ENCODE results near the gene NIBAN1. TPM values are rescaled to one million over a fixed set of nuclear protein-coding genes. Genes with fewer than 3 reads are reported as not detected.
A peak's percentile ranks its signal among the peaks of the same experiment; 100 is the strongest.

NIBAN1 gene
- total and polyA plus RNA-seq, 9 of the 15 experiments (the other 6 are each of a cell fraction or from before 2014, with no cell fraction given) = 1.5 to 26.6 (median 16.2) TPM

GRCh38 chr1:184929711-184930202, 44.6 kb downstream of the NIBAN1 start (continued):
- TF ChIP-seq SMARCA4 (IDR thresholded peaks at IDR 0.05) (peak; percentile 84; the same call in 1 of the 2 replicates), MNT (conservative IDR thresholded peaks at IDR 0.05) (0 out of 4 replicates have a peak, but pooled peaks of 1 of the 2 experiments have one; percentile 7), PRPF4 (IDR thresholded peaks at IDR 0.05; ENCODE audit: insufficient read depth, low read depth, low read length, poor library complexity, severe bottlenecking) (no peak), CAMTA2 (CRISPR knock-in tag; conservative IDR thresholded peaks at IDR 0.05) (no peak), ZNF644 (tag; IDR thresholded peaks at IDR 0.05; ENCODE audit: low read depth) (no peak), SMARCC2 (IDR thresholded peaks at IDR 0.05; ENCODE audit: low read depth) (no peak; the same call in 1 of the 2 replicates), TAL1 (IDR thresholded peaks at IDR 0.05) (peak; percentile 79), KLF16 (IDR thresholded peaks at IDR 0.05) (peak; percentile 48; the same call in 1 of the 2 replicates), PREB (CRISPR knock-in tag; IDR thresholded peaks at IDR 0.05) (no peak), FOXA3 (CRISPR knock-in tag; conservative IDR thresholded peaks at IDR 0.05 in 1 of 2, IDR thresholded peaks at IDR 0.05 in 1 of 2) (peak; percentile 58 to 74; a peak in 3 of 4 replicates), TBP (optimal IDR thresholded peaks at IDR 0.05; ENCODE audit: low read depth, low read length) (no peak), NFATC3 (IDR thresholded peaks at IDR 0.05) (no peak), EP400 (IDR thresholded peaks at IDR 0.05) (peak; percentile 56; the same call in 1 of the 2 replicates), ATF3 (IDR thresholded peaks at IDR 0.05) (peak; percentile 90; the same call in 1 of the 2 replicates), ATF3 (CRISPR knock-in tag; conservative IDR thresholded peaks at IDR 0.05) (no peak; the same call in 1 of the 2 replicates), ATF6 (CRISPR knock-in tag; IDR thresholded peaks at IDR 0.05) (no peak), GABPA (tag; conservative IDR thresholded peaks at IDR 0.05; ENCODE audit: low read depth) (0 out of 2 replicates have a peak, but pooled peaks have one; percentile 23)
- TF ChIP-seq, protein P1, sequence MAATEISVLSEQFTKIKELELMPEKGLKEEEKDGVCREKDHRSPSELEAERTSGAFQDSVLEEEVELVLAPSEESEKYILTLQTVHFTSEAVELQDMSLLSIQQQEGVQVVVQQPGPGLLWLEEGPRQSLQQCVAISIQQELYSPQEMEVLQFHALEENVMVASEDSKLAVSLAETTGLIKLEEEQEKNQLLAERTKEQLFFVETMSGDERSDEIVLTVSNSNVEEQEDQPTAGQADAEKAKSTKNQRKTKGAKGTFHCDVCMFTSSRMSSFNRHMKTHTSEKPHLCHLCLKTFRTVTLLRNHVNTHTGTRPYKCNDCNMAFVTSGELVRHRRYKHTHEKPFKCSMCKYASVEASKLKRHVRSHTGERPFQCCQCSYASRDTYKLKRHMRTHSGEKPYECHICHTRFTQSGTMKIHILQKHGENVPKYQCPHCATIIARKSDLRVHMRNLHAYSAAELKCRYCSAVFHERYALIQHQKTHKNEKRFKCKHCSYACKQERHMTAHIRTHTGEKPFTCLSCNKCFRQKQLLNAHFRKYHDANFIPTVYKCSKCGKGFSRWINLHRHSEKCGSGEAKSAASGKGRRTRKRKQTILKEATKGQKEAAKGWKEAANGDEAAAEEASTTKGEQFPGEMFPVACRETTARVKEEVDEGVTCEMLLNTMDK (IDR thresholded peaks at IDR 0.05; ENCODE audit: borderline replicate concordance, insufficient read depth, low read depth, low read length, poor library complexity, severe bottlenecking) = no peak
- TF ChIP-seq, protein P2, sequence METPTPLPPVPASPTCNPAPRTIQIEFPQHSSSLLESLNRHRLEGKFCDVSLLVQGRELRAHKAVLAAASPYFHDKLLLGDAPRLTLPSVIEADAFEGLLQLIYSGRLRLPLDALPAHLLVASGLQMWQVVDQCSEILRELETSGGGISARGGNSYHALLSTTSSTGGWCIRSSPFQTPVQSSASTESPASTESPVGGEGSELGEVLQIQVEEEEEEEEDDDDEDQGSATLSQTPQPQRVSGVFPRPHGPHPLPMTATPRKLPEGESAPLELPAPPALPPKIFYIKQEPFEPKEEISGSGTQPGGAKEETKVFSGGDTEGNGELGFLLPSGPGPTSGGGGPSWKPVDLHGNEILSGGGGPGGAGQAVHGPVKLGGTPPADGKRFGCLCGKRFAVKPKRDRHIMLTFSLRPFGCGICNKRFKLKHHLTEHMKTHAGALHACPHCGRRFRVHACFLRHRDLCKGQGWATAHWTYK (CRISPR knock-in tag; IDR thresholded peaks at IDR 0.05) = no peak

All from K562 (cell line).